ENCODE measurements around the gene RBM48.
"Not testable (repeated sequence)": the region's sequence is repeated elsewhere in the genome, so short reads cannot be mapped to it uniquely, and the experiment has no call there.

The RBM48 gene

DNA sequence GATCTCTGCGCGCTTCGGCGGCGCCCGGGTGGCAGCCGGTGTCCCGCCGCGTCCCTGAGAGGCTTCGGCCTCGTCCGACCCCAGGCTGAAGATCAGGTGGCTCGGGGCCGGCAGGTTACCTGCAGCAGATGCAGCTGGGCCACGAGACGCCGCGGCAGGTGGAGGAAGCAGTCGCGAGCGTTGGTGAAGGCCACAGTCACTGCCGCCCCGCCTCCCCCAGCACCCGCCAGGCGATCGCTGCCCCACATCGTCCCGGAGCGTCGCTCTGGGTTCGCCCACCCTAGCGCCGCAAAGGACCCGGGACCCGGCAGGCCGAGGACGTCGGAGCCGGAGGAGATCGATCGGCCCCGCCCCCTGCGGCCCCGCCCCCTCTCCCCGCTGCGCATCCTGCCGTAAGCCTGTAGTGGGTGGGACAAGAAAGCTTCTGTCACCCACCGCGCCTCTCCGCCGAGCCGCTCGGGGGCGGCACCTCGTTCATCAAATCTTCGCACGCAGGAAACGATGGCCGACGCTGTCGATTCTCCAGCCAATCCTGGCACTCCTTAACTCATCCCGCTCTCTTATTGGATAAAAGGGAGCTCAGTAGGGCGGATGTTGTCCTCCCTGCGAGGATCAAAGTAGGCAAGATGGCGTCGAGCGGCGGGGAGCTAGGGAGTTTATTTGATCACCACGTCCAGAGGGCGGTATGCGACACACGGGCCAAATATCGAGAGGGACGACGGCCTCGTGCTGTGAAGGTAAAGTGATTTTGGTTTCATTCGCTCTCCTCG is at the start of gene RBM48, which contains the start of gene PEX1:
Gene RBM48, plus strand, starts transcription at position 608 of the 770 bp plus-strand sequence. Its CDS starts 19 bp downstream, at position 627.
Gene PEX1, minus strand, starts transcription at position 333 of the 770 bp plus-strand sequence. Its CDS starts 85 bp downstream, at position 248.
- DNase-seq, result peak; percentile 99

DNA sequence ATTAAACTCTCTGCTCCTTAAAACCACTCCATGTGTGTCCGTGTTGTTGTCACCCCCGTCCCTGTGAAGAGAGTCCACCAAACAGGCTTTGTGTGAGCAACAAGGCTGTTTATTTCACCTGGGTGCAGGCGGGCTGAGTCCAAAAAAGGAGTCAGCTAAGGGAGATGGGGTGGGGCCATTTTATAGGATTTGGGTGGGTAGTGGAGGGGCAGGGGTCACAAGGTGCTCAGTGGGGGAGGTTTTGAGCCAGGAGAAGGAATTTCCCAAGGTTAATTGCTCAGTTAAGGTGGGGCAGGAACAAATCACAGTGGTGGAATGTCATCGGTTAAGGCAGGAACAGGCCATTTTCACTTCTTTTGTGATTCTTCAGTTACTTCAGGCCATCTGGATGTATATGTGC is 49.4 kb upstream of the RBM48 start:
- DNase-seq, result not testable (repeated sequence)

DNA sequence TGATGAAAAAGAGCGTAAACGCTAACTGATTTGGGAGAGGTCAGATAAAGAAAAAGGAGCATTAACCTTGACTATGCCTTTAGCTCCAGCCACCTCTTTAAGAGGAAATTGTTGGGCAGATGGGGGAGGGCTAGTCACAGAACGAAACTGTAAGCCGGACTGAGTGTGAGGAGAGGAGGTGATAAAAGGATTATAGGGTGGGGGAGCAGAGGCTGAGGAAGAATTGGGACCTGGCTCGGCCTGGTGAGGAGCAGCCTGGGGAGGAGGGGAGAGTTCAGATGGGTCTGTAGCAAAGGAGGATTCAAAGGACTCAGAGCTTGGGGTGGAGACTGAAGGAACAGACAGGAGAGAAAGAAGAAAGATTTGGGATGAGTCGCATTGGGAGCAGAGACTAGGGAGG is 45.0 kb upstream of the RBM48 start:
- not testable (repeated sequence) for DNase-seq

DNA sequence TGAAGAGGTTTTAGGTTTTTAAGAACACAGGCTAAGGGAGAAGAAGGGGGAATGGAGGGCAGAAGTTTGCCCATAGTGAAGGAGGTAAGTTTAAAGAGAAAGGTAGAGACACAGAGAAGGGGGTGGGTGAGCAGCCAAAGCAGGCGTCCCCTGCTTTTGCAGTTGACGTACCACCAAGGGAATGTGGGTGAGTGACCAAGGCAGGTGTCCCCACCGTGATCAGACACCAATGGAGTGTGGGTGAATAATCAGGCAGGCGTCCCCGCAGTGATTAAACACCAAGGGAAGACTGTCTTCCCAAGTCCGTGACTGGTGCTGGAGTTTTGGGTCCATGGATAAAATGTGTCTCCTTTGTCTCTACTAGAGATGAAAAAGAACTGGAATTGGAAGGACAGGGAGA is 44.4 kb upstream of the RBM48 start:
- not testable (repeated sequence) for DNase-seq

DNA sequence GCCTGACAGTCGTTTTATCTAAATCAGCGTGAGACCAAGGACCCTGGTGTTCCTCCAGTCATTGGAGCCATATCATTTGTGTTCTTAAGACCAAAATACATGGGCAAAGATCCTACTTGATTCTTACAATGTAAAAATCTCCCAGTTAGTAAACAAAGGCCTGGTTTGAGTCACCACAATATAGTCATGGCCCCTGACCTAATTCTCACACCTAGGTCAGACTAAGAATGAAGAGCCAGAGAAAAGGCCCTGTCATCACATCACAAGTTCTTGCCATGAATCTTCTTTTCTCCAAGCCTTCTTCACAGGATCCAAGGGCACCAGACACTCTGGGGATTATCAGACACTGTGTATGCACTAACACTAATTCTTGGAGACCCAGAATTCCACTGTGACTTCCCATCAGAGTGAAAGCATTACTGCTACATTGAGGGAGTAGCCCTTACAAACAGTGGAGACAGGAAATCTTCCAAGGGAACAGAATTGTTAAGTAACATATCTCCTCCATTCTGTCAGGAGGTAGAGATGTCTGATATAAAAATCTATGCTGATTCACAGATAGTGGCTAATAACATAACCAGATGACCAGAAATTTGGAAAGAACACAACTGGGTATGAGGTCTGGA is 43.2 kb upstream of the RBM48 start:
- DNase-seq, result no peak

DNA sequence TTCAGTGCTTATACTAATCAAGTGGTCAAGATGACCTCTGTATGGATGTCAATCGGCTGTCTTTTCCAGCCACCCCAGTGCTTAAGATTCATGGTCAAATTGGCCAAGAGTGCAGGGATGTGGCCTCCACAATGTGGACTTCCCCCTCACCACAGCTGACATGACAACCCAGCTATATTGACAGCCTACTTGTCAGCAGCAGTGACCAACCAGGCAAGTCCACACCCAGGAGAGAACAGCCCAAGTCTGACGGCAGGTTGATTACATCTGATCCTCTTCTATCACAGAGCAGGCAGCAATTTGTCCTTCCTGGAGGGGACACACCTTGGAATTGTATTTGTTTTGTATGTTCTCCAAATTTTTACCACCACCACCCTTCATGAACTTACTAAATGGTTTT is 42.6 kb upstream of the RBM48 start:
- no peak for DNase-seq

DNA sequence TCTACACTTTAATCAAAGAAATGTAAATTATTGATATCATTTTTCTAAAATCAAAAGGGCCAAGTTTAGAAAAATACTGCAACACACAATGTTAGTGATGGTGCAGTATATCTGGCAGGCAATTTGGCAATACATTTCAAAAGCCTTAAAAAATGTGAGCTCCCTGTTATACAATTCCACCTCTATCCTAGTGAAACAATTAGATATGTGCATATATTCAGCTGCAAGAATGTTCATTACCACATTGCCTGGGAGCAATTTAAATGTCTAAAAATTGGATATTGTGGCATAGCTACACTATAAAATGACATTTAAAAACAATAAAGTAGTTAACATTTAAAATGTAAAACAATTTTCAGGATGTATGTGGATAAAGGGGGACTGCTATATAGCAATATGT is 40.8 kb upstream of the RBM48 start:
- no peak for DNase-seq

DNA sequence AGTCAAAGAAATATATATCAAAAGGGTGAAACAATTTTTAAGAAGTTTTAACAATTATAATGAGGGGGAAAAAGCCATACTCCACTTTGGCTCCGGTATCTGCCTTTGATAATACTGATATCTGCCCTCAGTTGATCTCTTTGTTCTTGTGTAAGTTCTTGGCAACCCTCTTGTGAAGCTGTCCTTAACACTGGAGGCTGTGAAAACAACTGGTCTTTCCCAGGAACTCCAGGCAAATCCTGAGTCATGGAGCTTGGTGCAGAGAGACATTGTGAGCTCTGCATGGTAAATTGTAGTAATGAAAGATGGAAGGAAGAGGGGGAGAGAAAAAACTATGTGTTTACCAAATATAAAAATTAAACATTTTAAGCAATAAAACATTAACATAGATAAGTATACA is 39.0 kb upstream of the RBM48 start:
- DNase-seq, result no peak

DNA sequence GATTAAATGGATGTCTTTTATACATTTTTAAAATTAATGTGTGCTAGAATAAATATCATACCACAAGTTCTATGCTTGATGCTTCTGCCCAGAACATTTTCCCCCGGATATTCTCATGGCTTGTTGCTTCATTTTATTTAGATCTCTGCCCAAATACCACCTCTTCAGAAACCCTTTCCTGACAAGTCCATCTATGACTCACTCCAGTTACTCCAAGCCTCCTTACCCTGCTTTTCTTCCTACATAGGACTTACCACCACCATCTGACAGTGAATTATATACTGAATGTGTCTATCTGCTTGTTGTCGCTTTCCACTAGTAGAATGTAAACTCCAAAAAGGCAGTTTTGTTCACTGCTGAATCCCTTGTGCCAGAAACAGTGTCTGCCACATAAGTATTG is 31.7 kb upstream of the RBM48 start:
- no peak for DNase-seq

DNA sequence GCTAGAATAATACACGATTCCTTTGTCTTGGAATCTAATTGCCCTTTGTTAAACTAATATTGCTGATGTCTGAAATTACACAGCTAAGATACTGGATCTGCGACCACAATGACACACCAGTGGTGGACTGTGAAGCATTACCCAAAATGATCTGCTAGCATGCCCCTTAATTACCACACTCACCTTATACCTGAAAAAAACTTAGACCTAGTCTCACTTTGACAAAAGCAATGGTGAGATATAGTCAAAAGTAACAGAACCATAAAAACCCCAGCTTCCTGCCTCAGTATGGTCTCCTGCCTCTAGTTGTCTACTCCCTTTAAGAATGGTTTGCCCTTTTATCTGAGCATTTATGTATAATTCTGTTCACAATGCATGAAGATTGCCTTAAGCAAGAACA is 30.0 kb upstream of the RBM48 start:
- DNase-seq, result no peak

DNA sequence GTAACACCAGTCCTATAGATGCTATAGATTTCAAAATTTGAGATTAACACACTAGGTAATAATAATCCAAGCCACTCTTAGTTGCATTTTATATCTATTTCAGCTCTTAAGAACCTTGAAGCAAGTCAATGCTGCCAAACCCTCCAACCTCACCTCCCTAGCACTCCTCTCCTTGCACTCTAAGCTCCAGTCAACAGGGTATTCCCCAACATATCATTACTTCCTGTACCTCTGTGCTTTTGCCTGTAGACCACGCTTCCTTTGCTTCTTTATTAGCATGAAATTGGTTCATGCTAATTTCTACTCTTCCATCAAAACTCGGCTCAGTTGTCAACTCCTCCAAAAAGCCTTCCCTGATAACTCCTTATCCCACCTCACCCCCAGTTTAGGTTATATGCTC is 24.8 kb upstream of the RBM48 start:
- DNase-seq, result no peak

DNA sequence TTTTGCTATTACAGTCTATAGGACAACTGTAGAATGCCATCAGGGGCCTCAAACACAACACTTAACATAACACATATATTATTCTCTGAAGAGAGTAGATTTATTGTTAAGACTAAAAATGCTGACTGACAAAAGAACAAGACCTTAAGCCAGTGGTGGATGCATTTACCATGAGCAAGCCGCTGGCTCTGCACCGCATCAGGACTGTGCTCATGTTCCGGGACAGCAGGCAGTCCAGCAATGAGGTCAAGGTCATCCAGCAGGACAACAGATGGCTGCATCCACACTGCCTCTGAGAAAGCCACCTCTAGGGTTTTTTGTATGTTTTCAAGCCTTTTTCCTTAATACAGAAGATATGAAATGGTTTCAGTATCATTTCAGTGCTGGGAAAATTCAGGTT is 24.0 kb upstream of the RBM48 start:
- DNase-seq, result no peak

DNA sequence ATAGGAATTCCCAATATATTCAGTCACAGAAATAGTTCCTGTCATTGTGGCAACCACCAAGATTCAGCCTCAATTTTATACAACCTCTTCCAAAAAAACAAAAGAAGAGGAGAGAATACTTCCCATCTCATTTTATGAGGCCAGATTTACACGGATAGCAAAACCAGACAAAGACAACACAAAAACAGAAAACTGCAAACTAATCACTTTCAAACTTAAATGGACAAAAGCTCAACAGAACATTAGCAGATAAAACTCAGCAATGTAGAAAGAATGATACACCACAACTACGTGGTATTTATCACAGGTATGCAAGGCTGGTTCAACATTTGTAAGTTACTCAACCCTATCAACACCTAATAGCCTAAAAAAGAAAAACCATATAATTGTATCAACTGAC is 22.2 kb upstream of the RBM48 start:
- no peak for DNase-seq

DNA sequence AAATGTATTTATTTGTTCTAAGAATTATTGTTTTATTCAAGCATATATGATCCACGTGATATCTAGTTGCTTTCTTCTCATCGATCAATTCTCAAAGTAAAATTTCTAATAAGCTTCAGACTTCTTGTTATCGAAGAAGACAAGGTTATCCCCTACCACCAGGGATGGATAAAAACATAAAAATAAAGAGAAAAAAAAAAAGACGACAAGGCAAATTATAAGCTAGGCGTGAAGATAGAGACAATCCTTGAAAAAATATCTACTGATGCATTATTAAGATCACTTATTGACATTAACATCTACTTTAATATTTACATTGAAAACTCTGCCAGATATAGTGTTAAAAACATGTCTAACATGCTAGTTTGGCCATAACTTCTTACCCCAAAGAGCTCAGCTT is 19.6 kb upstream of the RBM48 start:
- no peak for DNase-seq

DNA sequence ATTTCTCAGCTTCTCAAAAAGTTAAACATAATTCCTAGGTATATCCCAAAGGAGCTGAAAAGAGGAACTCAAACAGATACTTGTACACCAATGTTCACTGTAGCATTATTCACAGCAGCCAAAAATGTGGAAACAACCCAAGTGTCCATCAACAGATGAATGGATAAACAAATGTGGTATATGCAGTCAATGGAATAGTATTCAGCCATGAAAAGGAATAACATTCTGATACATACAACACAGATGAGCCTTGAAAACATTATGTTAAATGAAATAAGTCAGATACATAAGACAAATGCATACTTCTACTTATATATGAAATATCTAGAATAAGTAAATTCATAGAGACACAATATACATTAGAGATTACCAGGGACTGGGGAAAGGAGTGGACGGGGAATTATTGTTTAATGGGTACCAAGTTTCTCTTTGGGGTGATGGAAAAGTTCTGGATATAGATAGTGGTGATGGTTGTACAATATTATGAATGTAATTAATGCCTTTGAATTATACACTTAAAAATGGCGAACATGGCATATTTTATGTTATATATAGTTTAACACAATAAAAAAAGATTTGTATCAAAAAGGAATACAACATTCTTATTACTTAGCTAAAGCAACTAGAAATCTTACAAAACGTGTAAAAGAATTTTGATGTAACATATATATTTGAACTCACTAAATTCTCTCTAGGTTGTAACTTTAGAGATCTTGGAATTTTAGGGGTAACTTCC is 15.3 kb upstream of the RBM48 start:
- DNase-seq, result no peak

DNA sequence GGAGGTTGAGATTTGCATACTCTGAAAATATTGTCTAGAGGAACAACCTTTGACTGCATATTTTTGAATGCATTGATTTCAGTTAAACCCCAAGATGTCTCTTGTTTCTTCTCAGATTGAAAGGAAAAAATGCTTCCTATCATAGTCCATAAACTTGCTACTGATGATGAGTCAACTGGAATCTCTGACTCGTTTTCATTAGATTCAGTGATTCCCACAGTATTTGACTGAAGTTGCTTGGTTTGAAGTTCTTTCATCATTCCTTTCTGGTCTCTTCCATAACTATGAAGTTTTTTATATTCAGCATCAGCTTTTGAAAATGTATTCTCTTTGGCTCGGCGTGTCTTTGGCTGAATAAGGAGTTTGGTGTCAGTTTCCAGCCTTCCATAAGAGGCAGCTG is 11.0 kb upstream of the RBM48 start:
- no peak for DNase-seq

DNA sequence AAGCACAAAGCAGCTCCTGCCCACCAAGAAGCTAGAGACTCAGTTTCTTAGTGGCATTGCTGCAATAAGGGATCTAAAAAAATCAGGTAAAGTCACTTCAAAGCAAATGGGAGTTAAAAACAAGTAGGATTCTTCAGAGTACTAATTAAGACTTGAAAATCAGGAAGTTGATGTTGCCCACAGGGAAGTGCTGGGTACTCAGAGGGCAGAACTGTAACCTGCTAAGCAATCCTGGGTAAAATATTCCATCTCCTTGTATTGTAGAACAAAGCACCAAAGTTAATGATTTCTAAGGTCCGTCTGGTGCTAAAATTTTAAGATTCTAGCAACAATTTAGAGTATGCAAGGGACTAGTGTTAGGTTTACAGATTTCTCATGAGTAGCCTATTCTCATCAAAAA is 8.6 kb upstream of the RBM48 start:
- DNase-seq, result no peak

DNA sequence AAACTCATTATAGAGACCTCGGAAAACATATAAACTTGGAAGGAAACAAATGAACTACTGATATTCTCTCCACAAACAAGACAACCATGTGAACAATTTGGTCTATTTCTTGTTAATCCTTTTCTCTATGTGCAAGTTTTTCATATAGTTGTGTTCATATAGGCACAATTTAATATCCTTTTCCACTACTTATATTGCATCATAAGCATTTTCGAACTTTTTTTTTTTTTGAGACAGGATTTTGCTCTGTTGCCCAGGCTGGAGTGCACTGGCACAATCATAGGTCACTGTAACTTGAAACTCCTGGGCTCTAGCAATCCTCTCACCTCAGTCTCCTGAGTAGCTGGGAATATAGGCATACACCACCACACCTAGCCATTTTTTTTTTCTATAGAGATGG is 5.5 kb upstream of the RBM48 start:
- no peak for DNase-seq

DNA sequence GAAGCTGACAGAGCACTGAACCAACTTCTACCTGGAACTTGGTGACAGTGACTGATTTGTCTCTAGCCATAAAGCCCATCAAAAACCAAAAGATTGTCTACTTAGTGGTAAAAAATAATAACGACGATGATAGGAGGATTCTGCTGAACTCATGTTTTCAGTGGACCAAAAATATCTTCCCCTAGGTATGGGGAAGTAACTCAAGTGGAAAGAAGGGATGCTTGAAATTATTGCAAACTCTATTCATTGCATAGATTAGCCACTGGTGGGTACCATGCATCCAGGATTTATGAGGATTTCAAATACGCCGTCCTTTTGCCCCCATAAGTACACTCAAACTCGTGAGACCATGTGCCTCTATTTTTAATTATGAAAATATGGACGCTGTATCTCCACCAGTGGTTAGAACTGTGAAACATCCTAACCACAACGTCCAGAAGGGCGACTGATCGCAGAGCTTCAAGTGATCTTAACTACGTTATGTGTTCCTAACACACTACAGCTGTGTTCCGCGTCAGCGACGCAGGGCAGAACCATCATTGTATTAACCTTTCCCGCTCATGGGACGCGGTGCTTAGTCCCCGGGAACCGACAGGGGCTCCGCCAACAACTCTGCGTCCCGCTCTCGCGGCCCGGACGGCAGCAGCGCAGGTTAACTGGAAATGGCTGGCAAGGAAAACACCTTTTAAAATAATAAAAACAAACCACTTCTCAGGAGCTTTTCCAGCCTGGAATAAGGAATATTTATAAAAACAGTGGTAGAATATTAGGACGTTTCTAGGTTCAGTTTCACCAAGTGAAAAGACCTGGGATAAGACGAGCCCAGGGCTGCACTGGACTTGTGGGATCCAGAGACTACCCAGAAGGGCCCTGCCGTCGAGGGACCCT is 1.1 kb upstream of the RBM48 start:
- DNase-seq, result peak; percentile 37

DNA sequence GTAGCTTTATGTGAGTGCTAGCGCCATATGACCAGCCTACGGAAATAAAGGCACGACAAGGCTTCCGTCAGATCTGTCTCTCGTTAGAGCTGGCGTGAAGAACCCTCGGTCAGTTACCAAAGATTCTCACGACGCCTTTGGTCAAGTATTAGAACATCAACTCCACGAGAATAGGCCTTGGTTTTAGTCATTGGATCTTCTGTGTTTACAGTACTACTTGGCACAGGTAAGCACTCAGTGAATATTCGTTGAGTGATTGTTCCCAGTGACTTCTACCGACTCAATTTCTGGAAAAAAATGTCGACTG is 316 bp downstream of the RBM48 start:
- DNase-seq, result no peak

DNA sequence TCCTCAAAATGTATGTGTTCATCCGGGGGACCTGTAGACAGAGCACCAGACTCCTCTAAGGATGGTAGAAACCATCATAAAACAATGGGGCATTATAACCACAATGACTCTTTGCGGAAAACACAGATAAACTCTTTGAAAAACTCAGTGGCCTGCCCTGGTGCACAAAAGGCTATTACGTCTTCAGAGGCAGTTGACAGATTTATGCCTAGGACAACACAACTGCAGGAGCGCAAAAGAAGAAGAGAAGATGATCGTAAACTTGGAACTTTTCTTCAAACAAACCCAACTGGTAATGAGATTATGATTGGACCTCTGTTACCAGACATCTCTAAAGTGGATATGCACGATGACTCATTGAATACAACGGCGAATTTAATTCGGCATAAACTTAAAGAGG is 6.0 kb downstream of the RBM48 start:
- no peak for DNase-seq

DNA sequence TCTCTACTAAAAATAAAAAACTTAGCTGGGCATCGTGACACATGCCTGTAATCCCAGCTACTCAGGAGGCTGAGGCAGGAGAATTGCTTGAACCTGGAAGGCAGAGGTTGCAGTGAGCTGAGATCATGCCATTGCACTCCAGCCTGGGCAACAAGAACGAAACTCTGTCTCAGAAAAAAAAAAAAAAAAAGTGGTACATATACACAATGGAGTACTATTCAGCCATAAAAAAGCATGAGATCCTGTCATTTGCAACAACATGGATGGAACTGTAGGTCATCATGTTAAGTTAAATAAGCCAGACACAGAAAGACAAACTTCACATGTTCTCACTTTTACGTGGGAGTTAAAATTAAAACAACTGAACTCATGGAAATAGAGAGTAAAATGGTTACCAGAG is 14.9 kb downstream of the RBM48 start:
- DNase-seq, result not testable (repeated sequence)

DNA sequence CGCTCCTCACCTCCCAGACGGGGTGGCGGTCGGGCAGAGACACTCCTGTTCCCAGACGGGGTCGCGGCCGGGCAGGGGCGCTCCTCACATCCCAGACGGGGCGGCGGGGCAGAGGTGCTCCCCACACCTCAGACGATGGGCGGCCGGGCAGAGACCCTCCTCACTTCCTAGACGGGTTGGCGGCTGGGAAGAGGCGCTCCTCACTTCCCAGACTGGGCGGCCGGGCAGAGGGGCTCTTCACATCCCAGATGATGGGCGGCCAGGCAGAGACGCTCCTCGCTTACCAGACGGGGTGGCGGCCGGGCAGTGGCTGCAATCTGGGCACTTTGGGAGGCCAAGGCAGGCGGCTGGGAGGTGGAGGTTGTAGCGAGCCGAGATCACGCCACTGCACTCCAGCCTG is 16.5 kb downstream of the RBM48 start:
- not testable (repeated sequence) for DNase-seq
